Loucy (cell line): ENCODE measurements around the gene ZNF524.

Experiments
- CTCF ChIP-seq: fragments of 200-600 bp; sonication (generic); conservative IDR thresholded peaks from 2 replicates; pipeline ENCODE4 v1.5.1; 2014; ENCODE audit warnings: mild to moderate bottlenecking, antibody characterized with exemption, low read length
- EZH2phosphoT487 ChIP-seq: fragments of 200-600 bp; IDR thresholded peaks from 2 replicates; pipeline ENCODE4 v1.6.1; 2018; ENCODE audit warnings: antibody characterized with exemption, mild to moderate bottlenecking, moderate library complexity, borderline replicate concordance

- TF ChIP-seq EZH2phosphoT487 (no peak), CTCF (no peak)
These were observed 35.9 kb downstream of the ZNF524 start for GRCh38 chr19:55635856-55636440.
